ENCODE measurements around the gene KCNN3.

DNA sequence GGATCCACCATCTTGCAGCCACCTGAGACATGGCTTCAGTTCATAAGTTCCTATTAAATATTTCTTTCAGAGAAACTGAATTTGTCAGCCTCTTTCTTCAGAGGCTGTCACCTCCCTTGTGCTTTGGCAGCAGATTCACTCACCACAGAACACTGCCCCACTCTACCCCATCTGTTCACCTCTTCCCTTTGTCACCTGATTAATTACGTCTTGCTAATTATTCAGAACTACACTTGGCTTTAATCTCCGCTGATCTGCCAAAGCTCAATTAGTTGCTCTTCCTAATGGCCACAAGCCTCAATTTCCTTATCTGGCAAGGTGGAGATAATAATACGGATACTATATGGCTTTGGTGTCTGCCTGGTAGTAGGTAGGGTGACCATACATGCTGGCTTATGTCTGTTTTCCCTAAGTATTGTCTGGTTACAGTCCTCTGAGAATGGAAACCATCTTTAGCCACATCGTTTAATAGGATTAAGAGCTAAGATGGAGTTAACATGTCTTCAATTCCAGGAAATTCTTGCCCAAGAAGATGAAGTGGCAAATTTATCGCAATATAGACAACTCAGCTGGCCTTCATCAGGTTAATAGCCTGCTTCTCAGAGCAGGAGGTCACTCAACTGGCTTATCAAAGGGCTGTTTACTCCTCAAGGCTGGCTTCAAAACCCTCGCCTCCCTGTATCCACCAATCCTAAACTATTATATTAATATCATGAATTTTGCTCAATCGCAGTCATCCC, 203.9 kb downstream of the KCNN3 start:
- TF ChIP-seq, protein P1, sequence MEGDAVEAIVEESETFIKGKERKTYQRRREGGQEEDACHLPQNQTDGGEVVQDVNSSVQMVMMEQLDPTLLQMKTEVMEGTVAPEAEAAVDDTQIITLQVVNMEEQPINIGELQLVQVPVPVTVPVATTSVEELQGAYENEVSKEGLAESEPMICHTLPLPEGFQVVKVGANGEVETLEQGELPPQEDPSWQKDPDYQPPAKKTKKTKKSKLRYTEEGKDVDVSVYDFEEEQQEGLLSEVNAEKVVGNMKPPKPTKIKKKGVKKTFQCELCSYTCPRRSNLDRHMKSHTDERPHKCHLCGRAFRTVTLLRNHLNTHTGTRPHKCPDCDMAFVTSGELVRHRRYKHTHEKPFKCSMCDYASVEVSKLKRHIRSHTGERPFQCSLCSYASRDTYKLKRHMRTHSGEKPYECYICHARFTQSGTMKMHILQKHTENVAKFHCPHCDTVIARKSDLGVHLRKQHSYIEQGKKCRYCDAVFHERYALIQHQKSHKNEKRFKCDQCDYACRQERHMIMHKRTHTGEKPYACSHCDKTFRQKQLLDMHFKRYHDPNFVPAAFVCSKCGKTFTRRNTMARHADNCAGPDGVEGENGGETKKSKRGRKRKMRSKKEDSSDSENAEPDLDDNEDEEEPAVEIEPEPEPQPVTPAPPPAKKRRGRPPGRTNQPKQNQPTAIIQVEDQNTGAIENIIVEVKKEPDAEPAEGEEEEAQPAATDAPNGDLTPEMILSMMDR (IDR thresholded peaks at IDR 0.05) = no peak
- TF ChIP-seq POLR2A (IDR thresholded peaks at IDR 0.05) = no peak
